HG03066 (cell line): ENCODE measurements around the gene NIM1K.
"Not testable (repeated sequence)": the region's sequence is repeated elsewhere in the genome, so short reads cannot be mapped to it uniquely, and the experiment has no call there.

Experiments used
- ATAC-seq: cut with Tn5 transposase; IDR thresholded peaks from one replicate; pipeline ENCODE4 v1.9.1; 2021; ENCODE audit warnings: low read depth; ENCODE audit not compliant: unreplicated experiment

Gene NIM1K

DNA sequence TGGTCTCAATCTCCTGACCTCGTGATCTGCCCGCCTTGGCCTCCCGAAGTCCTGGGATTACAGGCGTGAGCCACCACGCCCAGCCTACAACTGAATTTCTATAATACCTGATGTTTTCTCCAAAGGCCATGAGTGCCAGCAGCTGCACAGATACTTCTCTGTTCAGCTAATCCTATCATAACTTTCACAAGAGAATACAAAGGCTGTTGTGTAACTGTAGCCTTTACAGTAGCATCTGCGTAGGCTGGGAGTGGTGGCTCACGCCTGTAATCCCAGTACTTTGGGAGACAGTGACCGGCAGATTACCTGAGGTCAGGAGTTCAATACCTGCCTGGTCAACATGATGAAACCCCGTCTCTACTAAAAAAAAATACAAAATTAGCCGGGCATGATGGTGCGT is 8.9 kb upstream of the NIM1K start:
- ATAC-seq: not testable (repeated sequence)

DNA sequence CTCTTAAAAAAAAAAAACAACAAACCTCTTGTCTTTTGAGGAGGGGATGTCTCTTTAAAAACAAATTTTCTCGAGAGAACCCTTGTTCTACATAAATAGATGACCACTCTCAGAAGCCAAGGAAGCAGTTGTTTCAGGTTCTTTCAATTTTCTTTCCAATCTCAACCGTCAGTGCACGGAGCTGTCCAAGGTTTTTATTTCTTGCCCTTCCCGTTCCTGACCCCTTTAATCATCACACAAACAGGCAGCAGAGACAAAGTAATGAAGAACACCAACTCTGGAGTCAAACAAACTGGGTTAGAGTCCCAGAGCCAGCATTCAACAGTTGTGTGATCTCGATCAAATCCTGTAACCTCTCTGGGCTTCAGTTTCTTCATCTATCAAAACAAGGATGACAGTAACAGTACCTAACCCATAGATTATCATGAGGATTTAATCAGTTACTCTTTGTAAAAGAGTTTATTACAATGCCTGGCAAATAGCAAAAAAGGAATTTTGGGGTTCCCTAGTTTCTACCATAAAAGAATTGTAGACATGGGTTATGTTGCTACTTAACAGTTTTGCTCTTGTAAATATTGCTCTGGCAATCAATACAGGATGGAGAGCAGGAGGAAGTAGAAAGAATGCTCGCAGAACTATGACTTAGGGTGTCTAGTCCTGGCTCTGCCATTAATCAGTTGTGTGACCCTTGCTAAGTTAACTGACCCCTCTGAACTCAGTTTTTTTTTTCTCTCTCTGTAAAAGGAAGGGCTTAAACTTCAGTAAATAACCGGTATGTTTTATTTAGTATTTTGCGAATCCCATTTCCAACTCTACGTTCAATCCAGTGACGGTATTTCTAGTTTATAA is 1.0 kb upstream of the NIM1K start:
- ATAC-seq: no peak

DNA sequence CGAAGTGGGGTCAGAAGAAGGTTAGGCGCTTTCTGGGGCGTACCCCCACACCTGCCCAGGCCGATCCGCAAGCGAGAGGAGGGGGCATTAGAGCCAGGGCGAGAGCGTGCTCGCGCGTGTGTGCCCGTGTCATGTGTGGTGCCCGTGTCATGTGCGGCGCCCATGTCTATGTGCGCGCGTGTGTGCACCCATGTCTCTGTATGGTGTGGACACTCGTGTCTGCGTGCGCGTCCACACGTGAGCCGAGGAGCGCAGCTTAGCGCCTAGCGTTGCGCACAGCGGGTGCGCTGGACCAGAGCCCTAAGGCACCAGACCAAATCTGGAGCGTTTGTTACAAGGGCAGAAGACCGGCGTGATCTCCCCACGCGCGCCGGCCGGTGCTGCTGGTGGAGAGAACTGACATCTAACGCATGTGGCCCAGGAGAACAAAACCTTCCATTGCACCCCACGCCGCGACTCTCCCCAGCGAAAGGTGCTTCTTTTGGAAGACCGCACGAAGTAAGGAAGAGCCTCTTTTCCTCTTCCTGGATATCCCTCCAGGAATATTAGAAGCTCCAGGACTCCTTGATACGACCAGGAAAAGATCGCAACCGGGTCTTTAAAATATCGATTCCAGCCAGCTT is 644 bp downstream of the NIM1K start:
- ATAC-seq: peak; percentile 14

DNA sequence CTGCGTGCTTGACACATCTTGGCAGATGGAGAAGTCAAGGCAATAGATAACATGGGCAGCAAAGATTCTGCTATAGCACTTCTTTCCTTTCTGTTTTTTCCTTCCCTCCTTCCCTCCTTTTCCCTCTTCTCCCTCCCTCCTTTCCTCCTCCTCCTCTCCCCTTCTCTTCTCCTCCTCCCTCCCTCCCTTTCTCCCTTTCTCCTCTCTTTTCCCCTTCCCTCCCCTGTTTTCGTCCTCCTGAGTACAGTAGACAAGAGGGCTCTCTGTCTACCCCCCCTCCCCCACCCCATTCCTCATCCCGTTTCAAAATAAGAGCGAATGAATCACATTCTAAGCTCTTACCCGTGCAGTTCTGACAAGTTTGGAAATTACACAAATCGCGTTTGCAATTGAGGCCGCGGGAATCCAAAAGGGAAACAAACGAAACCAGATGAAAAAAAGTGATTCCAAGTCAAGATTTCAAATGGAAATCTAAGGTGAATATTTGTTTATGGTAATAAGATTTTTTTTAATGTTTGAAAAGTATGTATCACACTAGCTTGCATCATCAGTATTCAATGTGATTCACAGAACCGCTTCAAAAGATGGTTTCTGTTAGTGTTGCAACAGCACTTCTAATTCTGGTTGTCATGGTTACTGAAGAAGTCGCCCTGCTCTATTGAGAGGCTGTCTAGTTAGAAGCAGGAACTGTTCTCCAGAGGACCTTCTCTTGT is 1.3 kb downstream of the NIM1K start:
- peak; percentile 47 for ATAC-seq

DNA sequence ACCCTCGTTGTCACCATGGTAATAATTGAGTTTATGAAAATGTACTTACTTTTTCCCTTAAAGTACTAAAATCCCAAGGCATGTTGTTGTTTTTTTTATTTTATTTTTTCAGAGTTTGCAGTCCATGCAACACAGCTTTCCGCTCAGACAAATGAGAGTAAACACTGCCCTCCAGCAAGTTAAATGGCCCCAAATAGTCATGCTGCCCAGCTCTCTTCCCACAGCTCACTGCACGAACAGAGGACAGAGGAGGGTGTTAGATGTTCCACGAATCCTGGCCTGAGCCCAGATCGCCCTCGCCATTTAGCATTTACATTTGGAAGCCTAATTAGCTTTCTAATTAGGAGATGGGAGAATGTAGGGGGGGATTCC is 1.9 kb downstream of the NIM1K start:
- no peak for ATAC-seq

DNA sequence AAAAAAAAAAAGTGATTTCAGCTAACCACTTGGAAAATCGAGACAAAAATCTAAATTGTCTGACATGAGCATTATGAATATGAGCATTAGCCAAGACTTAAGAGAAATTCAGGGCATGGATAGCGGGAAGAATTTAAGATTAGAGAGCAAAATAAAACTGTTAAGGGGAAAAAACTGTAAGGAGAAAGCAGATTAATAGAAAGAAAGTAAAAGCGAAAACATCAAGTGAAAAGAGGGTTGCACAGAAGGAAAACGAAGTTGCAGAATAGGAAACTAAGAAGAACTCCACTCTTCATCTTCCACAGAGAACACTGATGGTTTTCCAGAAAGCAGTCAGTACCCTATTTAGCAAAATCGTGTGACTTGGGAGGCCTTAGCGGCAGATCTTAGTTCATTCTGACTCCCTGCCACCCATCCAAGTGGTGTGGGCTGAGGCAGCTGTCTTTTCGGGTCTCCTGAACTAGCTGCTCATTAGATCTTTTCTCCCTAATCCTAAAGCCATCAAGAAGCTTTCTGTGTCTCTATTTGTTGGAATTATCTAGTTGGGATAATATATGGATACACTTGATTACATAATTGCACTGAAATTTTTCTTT is 3.7 kb downstream of the NIM1K start:
- no peak for ATAC-seq

DNA sequence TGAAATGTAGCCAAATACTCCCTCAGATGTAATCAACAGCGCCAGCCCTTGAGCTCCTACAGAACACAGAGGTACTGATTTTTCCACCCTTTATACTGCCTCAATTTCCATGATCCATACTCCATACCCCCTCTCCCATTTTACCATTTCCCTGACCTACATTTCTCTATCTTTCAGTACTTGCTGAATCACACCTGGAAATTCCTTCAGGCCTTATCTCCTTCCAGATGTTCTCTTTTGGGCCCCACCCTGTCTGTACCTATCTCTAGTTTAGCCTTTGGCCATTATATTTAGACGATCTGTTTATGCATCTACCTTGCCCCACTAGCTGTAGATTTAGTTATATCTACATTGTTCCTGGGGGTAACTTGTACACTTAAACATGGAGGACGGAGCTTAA is 5.5 kb downstream of the NIM1K start:
- ATAC-seq: no peak

DNA sequence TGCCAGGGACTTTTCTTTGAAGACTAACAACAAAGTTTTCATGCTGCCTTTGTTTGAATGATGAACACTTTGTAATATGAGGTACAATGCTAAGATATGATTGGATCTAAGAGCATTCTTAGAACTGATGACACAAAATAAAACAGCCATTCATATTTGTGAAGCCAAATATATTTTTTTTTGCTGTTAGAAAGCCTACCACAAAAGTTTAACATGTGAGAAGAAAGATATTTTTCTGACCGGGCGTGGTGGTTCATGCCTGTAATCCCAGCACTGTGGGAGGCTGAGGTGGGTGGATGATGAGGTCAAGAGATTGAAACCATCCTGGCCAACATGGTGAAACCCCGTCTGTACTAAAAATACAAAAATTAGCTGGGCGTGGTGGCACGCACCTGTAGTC is 9.4 kb downstream of the NIM1K start:
- ATAC-seq: not testable (repeated sequence)

DNA sequence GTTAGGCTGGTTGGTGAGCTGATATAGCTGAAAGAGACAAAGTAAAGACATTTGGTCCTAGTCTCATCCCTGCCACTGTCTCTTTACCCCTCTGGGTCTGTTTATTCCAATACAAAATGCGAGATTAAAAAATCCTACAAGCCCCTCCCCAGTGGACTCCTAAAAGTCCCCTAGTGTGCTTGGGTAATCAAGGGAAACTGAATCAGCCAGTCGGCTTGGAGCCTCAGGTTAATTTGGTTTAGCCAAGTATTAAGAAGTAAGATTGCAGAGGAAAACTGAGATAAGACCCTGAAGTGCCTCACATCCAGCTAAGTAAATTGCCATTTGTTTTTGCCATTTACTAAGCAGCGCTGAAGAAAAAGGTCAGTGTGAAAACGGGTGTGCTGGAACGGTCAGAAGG is 10.4 kb downstream of the NIM1K start:
- no peak for ATAC-seq

DNA sequence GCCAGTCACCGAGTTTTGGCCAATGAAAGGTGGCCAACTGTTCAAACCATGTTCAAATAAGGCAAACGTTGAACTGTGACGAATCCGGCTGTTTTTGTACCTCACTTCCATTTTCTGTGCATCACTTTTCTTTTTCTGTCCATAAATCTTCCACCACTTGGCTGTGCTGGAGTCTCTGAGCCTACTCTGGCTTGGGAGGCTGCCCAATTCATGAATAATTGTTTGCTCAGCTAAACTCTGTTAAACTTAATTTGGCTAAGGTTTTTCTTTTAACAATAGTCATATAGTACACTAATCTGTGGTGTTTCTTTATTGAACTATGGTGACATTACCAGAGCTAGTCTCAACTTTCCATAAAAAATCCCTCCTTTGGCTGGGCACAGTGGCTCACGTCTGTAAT is 11.3 kb downstream of the NIM1K start:
- no peak for ATAC-seq

DNA sequence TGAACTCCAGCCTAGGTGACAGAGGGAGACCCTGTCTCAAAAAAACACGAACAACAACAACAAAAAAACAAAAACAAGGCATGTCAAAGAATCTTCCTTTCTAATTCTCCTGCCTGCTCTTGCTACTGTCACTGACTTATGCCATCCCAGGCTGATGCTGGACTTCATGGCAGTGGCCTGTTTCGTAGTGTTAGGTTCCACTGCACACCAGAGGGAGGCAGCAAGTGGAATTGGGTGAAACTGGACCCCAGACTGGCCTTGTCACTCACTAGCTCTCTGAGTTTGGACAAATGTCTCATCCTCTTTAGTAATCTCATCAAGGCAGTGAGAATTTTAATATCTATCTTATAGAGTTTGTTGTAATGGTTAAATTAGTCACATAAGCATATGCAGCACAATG is 12.9 kb downstream of the NIM1K start:
- no peak for ATAC-seq

DNA sequence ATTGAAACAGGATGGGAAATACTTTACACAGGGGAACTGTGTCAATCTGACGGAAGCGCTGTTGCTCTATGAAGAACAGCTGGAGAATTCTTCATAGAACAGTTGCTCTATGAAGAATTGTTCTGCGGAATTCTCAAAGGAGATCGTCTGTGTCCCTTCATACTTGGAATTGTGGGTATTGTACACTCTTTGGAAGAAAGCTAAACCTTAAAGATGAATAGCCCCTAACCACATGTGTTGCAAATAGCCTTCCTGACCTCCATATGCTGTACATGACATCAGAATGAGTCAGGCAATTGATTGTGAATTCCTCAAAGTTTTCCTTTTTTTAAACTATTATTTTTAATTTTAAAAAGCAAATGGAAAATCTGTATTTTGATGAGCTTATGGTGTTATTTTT is 15.6 kb downstream of the NIM1K start:
- no peak for ATAC-seq

DNA sequence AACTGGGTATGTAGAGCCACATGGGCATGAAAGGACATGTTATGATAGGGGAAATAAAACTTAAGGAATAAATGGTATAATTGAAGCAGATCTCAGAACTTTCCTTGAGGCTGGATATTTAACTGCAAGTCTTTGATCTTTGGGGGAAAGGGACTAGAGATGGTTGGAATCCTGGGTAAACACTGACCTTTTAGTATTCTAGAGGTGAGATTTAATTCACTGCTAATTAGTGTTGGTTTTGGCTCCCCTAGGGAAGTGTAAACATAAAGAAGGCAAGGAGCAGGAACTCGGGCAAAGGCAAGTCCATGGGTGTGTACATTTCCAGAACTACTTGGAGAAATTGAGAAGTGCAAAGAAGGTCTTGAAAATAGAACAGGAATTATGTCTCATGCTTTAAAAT is 16.6 kb downstream of the NIM1K start:
- ATAC-seq: no peak

DNA sequence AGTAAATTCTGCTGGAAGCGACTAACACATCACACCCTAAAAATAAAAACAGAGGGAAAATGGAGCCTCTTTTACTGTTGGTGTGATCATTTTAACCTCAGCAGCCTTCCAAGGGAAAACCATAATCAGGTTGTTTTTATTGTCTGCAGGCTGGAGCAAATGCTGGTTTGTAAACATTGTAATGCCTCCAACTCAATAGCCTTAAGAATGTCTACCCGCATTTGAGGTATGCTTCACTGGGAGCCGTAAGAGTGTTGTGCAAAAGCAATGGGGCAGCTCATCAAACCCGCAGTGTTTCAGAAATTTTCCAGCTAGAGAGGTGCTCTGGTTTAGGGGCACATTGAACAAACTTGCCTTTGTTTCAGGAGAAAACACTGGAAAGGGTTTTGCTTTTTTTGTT is 17.0 kb downstream of the NIM1K start:
- no peak for ATAC-seq

DNA sequence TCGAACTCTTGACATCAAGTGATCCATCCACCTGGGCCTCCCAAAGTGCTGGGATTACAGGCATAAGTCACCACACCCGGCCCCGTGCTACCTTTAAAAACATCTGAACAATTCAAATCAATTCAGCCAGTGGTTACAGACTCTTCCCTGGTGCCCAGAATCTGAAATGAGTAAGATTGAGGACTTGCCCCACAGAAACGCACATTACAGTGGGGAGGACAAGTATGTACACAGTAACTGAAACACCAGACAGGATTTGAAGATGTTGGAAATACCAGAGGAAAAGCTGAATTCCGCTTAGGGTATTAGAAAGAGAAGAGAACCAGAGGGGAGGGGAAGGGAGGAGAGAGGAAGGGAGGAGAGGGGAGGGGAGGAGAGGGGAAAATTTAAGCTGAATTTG is 17.8 kb downstream of the NIM1K start:
- ATAC-seq: no peak

DNA sequence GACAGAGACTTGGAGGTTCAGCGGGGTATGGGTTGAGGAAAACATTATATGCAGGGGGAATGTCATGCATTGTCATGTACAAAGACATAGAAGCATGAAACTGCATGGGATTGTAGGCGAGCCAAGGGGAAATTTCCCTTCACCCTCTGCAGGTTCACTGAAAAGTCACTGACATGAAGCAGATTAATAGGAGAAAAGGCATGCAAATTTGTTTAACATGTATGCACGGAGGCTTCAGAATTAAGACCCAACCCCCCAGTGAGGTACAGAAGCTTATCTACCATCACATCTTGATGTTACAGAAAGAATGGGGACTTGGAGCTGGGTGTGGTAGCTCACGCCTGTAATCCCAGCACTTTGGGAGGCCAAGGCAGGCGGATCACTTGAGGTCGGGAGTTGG is 18.5 kb downstream of the NIM1K start:
- no peak for ATAC-seq

DNA sequence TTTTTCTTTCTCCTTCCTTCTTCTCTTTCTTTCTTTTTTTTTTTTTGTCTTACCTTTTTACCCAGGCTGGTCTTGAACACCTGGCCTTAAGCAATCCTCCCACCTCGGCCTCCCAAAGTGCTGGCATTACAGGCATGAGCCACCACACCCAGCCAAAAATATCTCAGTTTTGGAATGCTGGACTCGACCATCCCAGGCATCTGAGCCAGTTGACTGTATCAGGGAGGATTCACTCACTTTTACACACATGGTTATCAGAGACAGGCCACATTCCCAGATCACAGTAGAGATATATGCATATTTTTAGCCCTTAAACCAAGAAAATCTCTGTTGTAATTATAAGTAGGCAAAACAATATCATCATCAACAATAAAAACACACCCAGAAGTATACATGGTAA is 21.9 kb downstream of the NIM1K start:
- no peak for ATAC-seq

DNA sequence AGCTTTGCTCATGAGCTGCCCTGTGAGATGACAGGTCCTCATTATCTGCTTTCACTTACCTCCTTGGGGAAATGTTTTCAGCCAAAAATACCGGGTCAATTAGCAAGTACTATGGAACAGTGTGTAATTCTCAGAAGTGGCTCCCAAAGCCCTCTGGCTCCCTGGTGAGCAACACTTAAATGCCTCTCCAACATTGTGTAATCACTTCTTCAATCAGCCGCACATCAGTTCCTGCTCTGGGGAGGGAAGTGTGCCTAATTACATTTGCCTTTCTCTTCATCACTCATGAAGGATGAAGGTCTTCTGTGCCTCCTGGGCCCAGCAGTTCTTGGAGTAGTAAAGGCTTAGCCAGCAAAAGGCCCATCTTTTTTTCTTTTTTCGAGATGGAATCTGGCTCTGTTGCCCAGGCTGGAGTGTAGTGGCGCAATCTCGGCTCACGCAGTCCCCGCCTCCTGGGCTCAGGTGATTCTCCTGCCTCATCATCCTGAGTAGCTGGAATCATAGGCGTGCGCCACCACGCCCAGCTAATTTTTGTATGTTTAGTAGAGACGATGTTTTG is 23.1 kb downstream of the NIM1K start:
- no peak for ATAC-seq

DNA sequence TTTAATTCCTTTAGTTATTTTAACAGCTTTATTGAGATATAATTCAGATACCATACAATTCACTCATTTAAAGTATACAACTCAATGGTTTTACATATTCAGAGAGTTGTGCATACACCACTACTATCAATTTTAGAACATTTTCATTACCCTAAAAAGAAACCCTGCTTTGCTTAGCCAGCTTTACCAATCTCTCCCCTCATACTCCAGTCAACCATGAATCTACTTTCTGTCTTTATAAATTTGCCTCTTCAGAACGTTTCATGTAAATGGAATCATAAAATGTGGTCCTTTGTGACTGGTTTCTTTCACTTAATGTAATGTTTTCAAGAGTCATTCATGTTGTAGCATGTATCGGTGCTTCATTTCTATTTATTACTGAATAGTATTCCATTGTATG is 24.9 kb downstream of the NIM1K start:
- no peak for ATAC-seq

DNA sequence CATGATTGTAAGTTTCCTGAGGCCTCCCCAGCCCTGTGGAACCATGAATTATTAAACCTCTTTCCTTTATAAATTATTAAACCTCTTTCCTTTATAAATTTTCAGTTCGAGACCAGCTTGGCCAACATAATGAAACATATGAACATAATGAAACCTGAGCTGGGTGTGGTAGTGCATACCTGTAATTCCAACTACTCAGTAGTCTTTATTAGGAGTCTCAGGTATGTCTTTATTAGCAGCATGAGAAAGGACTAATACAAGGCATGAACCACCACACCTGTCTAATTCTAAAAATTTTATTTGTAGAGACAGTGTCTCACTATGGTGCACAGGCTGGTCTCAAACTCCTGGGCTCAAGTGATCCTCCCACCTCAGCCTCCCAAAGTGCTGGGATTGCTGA is 27.1 kb downstream of the NIM1K start:
- no peak for ATAC-seq

DNA sequence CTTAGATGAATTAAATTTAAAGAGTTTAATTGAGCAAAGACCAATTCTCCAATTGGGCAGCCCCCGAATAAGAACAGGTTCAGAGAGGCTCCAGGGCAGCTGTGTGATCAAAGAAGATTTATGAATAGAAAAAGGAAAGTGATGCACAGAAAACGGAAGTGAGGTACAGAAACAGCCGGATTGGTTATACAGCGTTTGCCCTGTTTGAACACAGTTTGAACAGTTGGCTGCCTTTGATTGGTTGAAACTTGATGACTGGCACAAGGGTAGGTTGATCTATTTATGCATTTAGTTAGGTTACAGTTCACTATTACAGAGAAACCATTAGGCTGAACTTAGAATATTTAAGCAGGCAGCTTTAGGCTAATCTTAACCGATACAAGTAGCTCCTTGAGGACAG is 29.5 kb downstream of the NIM1K start:
- ATAC-seq: no peak
